ENCODE data around the gene IL34.
"Not testable (repeated sequence)": the region's sequence is repeated elsewhere in the genome, so short reads cannot be mapped to it uniquely, and the experiment has no call there.

DNA sequence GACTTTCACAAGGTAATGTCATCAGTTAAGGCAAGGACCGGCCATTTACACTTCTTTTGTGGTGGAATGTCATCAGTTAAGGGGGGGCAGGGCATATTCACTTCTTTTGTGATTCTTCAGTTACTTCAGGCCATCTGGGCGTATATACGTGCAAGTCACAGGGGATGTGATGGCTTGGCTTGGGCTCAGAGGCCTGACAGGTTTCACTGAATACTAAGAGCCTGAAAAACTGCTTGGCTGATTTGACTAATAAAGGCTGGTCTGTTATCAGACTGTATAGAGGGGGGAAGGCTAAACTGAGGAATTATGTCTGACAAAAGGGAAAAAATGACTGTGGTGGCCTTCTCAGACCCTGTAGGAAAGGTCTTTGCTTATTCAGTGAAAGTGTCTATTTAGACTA lies 24.5 kb upstream of the IL34 start:
- TF ChIP-seq, protein P1, sequence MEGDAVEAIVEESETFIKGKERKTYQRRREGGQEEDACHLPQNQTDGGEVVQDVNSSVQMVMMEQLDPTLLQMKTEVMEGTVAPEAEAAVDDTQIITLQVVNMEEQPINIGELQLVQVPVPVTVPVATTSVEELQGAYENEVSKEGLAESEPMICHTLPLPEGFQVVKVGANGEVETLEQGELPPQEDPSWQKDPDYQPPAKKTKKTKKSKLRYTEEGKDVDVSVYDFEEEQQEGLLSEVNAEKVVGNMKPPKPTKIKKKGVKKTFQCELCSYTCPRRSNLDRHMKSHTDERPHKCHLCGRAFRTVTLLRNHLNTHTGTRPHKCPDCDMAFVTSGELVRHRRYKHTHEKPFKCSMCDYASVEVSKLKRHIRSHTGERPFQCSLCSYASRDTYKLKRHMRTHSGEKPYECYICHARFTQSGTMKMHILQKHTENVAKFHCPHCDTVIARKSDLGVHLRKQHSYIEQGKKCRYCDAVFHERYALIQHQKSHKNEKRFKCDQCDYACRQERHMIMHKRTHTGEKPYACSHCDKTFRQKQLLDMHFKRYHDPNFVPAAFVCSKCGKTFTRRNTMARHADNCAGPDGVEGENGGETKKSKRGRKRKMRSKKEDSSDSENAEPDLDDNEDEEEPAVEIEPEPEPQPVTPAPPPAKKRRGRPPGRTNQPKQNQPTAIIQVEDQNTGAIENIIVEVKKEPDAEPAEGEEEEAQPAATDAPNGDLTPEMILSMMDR (IDR thresholded peaks at IDR 0.05; ENCODE audit: insufficient read depth, low read length), result not testable (repeated sequence)
- not testable (repeated sequence) for TF ChIP-seq SPI1 (IDR thresholded peaks at IDR 0.05; ENCODE audit: borderline replicate concordance, low read depth)

All from HL-60 (cell line).